ENCODE data around the gene B3GALNT2. TPM values are rescaled to one million over a fixed set of nuclear protein-coding genes. Genes with fewer than 3 reads are reported as not detected.

B3GALNT2 gene
- total RNA-seq, 2 experiments from 2014 or later = 14.0 to 14.2 TPM

DNA sequence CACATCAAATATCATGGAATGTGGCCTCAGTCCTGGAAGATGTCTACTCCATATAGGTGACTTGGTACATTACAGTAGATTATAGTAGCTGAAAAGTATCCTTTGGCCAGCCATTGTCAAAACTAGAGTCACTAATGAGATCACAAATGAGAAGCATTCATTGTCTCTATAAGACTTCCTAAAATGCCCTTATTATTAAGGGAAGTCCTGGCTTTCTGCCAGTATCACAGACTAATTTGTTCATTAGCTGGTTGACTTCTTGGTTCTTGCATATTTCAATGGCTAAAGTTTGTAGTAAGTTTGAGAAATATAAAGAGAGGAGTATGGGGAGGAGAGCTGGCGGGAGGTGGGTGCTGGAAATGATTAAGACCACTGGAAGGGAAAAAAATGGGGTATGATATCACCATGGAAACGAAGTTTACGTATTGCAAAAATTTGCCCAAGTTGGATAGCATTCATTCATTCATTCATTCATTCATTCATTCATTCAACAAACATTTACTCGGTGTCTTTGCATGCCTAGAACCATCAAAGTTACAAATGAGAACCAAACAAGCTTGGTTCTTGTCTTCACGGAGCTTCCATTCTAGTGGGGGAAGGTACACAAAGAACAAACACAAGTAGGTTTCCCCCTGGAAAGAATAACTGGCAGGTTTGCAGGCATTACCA lies 11.7 kb upstream of the B3GALNT2 start:
- no peaks in the 10 kb centered on the region for H3K4me1 Mint-ChIP-seq
- ChIA-PET CTCF (interaction anchor here (1.7 to 3.4 kb wide), 3 partner anchors 267 to 456 kb away, joined by 4 to 13 read pairs (median 12); no protein-coding TSS in a partner anchor), POLR2A (interaction anchor here (2.2 kb wide), 1 partner anchor 11 kb away, joined by 6 read pairs; the partner anchor contains the start of gene B3GALNT2)
- no peaks in the 10 kb centered on the region for H3K36me3 Mint-ChIP-seq (ENCODE audit: low read depth)
- H3K4me3 Mint-ChIP-seq = no peak overlapping the region
- H3K27me3 Mint-ChIP-seq = peaks cover 7% of the 10 kb centered on the region
- H3K27ac Mint-ChIP-seq = no peak overlapping the region
- no peaks in the 10 kb centered on the region for H3K9me3 Mint-ChIP-seq
- DNase-seq = no peak

DNA sequence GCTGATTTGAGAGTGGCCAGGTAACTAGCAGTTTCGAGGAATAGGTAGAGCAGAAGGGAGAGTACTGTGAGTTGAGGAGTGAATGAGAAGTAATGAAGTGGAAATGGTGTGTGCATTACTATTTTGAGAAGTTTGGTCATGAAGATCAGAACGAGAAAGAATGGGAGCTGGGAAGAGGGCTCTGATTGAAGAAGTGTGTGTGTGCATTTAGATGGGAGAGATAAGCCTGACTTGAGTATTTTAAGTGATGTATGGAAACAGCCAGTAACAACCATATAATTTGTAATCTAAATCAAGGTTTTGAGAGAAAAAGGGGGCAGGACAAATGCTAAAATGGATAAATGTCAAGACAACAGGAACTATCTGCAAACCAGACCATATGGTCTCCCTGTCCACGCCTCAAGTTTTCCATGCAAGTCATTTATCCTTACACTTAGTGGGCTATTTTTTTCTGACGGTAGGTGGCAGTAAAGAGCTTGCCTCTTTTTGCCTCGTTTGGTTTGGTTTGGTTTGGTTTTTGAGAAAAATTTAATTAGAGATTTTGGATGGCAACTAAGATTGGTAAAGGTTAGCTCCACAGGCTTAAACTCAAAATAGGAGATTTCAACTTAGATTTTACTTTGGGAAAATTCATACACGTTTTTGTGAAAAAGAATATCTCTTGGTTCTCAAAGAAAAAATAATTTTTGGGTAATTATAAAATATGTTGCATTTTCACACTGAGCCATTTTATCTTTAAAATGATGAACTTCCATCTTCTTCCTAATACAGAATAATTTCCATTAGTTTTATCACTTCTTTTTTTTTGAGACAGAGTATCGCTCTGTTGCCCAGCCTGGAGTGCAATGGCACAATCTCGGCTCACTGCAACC lies 9.5 kb upstream of the B3GALNT2 start:
- Mint-ChIP-seq H3K4me1 (no peaks in the 10 kb centered on the region), H3K27ac (no peak overlapping the region), H3K27me3 (peaks cover 16% of the 10 kb centered on the region), H3K36me3 (ENCODE audit: low read depth) (no peaks in the 10 kb centered on the region), H3K9me3 (no peaks in the 10 kb centered on the region), H3K4me3 (no peak overlapping the region)
- DNase-seq = no peak
- POLR2A ChIA-PET = interaction anchor here (0.6 kb wide), 2 partner anchors 269 to 295 kb away, joined by 3 read pairs; no protein-coding TSS in a partner anchor
- CTCF ChIA-PET = interaction anchor here (0.6 to 2.6 kb wide), 15 partner anchors 9 to 458 kb away, joined by 3 to 23 read pairs (median 6); partner anchors contain the start of gene B3GALNT2

DNA sequence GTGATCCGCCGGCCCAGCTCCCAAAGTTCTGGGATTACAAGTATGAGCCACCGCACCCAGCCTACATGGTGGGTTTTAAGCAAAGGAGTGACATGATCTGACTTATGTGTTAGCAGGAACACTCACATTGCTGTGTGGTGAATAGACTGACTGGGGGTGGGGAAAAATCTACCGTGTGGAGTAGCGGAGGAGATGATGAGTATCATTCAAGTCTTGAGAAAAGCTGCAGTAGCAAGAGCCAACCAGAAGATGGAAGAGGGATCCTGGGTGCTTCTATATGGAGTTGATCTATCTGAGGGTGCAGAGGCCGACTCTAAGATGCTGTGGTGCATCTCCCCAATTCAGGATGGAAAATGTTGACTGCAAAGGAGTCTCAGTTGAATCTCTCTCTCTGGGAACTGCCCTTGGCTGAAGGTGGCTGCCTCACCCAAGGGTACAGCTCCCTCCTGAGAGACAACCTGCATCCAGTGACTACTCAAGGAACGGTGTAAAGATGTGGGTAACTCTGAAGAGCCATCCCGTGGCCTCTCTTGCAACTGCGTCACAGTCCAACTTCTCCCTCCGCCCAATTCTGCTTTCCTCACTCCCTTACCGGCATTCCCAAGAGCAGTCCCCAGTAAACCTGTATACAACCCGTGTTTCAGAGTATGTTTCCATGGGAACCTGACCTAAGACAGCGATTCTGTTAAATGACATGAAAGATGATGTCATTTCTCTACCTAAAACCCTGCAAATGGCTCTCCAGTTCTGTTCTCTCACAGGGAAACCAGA lies 7.4 kb upstream of the B3GALNT2 start:
- ChIA-PET CTCF (interaction anchor here (1.0 to 1.2 kb wide), 3 partner anchors 273 to 460 kb away, joined by 3 to 4 read pairs (median 3); no protein-coding TSS in a partner anchor), POLR2A (no interaction called here)
- no peak for DNase-seq
- no peak overlapping the region for H3K4me3 Mint-ChIP-seq
- H3K4me1 Mint-ChIP-seq = no peaks in the 10 kb centered on the region
- H3K27me3 Mint-ChIP-seq = peaks cover 16% of the 10 kb centered on the region
- H3K27ac Mint-ChIP-seq = no peak overlapping the region
- H3K36me3 Mint-ChIP-seq (ENCODE audit: low read depth) = no peaks in the 10 kb centered on the region
- no peaks in the 10 kb centered on the region for H3K9me3 Mint-ChIP-seq

DNA sequence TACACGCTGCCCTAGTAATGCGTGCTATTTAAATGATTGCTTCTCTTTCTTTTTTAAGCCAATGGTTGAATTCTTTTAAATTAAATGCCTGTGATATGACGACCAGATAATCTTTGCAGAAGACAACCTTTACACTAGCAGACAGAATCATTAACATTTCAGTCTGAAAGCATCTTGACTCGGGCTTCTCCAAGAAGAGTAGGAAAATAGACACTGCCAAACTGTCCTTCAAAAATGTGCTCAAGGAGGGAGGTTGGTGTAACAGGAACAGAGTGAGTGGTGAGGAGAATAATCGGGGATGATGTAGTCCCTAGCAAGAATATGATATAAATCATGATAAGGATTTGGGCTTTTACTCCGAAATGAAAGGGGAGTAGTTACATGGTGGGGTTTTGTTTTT lies 6.6 kb upstream of the B3GALNT2 start:
- no peak for DNase-seq
- ChIA-PET POLR2A (no interaction called here), CTCF (interaction anchor here (1.0 kb wide), 1 partner anchor 461 kb away, joined by 3 read pairs; no protein-coding TSS in a partner anchor)
- no peaks in the 10 kb centered on the region for H3K36me3 Mint-ChIP-seq (ENCODE audit: low read depth)
- no peak overlapping the region for H3K27ac Mint-ChIP-seq
- peaks cover 6% of the 10 kb centered on the region for H3K4me1 Mint-ChIP-seq
- peaks cover 13% of the 10 kb centered on the region for H3K27me3 Mint-ChIP-seq
- no peaks in the 10 kb centered on the region for H3K9me3 Mint-ChIP-seq
- H3K4me3 Mint-ChIP-seq = no peak overlapping the region

DNA sequence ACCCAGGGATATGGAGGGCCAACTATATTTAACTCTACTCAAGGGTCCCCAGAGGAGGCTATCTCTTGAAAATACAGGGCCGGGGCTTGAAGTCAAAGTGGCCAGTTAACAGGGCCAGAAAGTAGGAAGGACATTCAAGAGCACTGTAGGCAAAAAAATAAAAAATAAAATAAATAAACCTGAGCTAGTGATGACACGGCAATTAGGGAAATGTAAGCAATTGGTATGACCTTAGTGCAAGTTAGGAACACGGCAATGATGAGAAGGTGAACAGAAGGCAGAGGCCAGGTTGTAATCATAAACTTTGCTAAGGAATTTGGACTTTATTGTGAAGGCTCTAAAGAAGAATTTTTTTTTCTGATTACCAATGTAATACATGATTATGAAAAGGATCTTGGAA lies 3.4 kb upstream of the B3GALNT2 start:
- H3K4me1 Mint-ChIP-seq = peaks cover 17% of the 10 kb centered on the region
- H3K9me3 Mint-ChIP-seq = no peaks in the 10 kb centered on the region
- DNase-seq = no peak
- H3K36me3 Mint-ChIP-seq (ENCODE audit: low read depth) = no peaks in the 10 kb centered on the region
- H3K27ac Mint-ChIP-seq = no peak overlapping the region
- no peak overlapping the region for H3K4me3 Mint-ChIP-seq
- peaks cover 10% of the 10 kb centered on the region for H3K27me3 Mint-ChIP-seq
- ChIA-PET CTCF (no interaction called here), POLR2A (no interaction called here)

DNA sequence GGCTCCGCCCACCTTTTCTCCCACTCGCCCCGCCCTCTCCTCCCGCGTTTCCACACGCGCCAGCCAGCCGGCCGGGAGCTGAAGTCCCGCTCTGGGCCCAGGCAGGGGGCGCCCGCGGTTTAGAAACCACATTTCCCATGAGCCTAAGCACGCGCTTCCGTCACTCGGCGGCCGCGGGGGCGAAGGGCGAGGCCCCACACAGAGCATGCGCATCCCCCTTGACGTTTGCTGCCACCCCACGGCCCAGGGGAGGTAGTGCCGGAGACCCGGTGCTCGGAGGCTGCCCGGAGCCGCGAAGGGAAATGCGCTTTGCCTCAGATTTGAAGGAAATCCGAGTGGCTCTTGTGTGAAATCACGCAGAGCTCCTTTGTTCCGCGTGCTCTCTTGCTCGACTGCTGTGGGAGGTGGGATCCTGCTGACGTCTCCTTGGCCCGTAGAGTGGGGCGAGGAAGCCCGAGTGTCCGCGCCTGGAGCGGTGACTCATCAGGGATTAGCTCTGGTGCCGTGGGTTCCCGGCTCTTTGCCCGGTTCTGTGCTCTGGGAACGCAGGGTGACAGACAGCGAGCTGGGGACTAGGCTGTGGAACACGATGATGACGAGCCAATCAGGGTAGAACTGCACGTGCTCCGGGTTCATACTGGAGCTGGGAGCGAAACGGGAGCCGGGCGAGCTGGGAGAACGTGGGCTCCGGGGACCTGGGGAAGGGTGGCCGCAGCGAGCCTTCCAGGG lies 406 bp upstream of the B3GALNT2 start:
- H3K4me3 Mint-ChIP-seq = peak overlapping the region; percentile 94
- CTCF ChIA-PET = interaction anchor here (0.6 to 3.1 kb wide), 36 partner anchors 9 to 904 kb away, joined by 3 to 23 read pairs (median 4); no protein-coding TSS in a partner anchor
- H3K36me3 Mint-ChIP-seq (ENCODE audit: low read depth) = no peaks in the 10 kb centered on the region
- POLR2A ChIA-PET = interaction anchor here (0.6 to 3.1 kb wide), 21 partner anchors 11 to 1129 kb away, joined by 3 to 21 read pairs (median 4); partner anchors contain the start of genes IRF2BP2, LYST, RBM34 and TARBP1
- peak; percentile 99 for DNase-seq
- H3K27me3 Mint-ChIP-seq = peaks cover 5% of the 10 kb centered on the region
- peak overlapping the region; percentile 98 for H3K27ac Mint-ChIP-seq
- no peaks in the 10 kb centered on the region for H3K9me3 Mint-ChIP-seq
- H3K4me1 Mint-ChIP-seq = peaks cover 26% of the 10 kb centered on the region

DNA sequence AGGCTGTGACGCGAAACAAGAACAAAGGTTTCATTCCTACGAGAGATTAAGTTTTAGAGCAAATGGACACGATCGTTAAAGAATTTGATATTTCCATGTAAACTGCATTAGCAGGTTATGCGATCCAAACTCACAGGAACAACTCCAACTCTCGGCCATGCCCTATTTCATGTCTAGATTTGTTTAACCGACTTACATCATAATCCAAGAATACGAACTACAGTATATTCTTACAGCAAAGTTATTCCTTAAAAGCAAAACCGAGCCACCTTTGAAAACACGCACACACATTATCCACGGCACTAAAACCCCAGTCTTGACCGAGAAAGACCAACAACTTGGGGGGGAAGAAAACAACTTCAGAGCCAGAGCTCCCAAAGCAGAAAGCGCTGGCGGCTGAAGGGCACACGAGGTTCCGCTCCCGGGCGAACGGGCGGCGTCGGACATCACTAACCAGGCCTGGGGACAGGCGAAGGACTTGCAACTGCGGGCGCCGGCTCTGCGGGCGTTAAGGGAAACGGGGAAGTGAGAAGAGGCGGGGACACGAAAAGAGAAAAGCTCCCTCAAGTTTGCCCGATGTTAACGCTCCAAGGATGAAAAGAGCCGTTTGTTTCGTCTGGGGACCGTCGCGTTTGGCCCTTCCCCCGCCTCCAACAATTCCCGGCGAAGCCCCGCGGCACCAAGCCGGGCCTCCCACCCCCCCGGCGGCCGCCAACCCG lies 690 bp downstream of the B3GALNT2 start:
- no peaks in the 10 kb centered on the region for H3K36me3 Mint-ChIP-seq (ENCODE audit: low read depth)
- H3K4me3 Mint-ChIP-seq = peak overlapping the region; percentile 94
- H3K9me3 Mint-ChIP-seq = no peaks in the 10 kb centered on the region
- POLR2A ChIA-PET = interaction anchor here (0.6 to 3.1 kb wide), 10 partner anchors 10 to 894 kb away, joined by 3 to 21 read pairs (median 6); partner anchors contain the start of genes IRF2BP2, LYST and RBM34
- no peaks in the 10 kb centered on the region for H3K27me3 Mint-ChIP-seq
- CTCF ChIA-PET = interaction anchor here (0.6 to 3.1 kb wide), 26 partner anchors 7 to 936 kb away, joined by 3 to 23 read pairs (median 4); no protein-coding TSS in a partner anchor
- peaks cover 26% of the 10 kb centered on the region for H3K4me1 Mint-ChIP-seq
- no peak for DNase-seq
- peak overlapping the region; percentile 82 for H3K27ac Mint-ChIP-seq

DNA sequence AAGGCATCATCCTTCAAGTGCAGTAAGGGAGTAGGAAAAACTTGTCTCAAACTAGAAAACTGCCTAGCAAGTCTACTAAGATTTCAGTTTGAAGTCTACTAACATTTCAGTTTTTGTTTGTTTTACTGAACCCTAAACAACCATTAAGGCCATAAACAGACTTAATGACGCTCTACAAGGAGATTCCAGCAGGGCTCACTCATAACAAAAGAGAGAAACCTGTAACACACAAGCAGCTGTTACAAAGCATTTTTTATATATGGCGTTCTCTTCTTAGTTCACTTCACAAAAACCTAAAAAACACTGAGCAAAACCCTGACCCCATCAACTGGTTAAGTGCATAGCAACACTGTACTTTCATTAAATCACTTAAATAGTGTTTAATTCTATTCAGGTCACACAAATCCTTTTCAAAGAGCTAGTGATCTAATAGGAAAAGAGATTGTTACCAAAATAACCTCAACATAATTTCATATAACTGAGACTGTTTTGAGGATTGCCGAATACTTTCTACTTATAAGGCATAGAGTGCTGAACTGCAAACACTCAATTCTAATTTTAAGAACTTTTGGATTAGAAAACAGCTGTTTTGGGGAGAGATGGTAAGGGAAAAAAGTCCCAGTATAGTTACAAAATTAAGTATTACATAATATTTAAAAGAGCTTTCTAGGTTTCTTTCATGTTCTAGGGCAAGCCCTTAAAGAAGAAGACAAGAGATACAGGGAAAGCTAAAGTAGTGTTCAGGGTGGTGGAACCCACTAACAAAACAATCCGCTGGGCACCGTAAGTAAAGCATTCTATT lies 1.4 kb downstream of the B3GALNT2 start:
- no peaks in the 10 kb centered on the region for H3K36me3 Mint-ChIP-seq (ENCODE audit: low read depth)
- peak overlapping the region; percentile 94 for H3K4me3 Mint-ChIP-seq
- DNase-seq = no peak
- ChIA-PET POLR2A (interaction anchor here (3.1 kb wide), 1 partner anchor 9 kb away, joined by 21 read pairs; no protein-coding TSS in a partner anchor), CTCF (interaction anchor here (0.7 to 3.1 kb wide), 4 partner anchors 7 to 469 kb away, joined by 3 to 21 read pairs (median 10); no protein-coding TSS in a partner anchor)
- peaks cover 26% of the 10 kb centered on the region for H3K4me1 Mint-ChIP-seq
- H3K27ac Mint-ChIP-seq = peak overlapping the region; percentile 82
- H3K27me3 Mint-ChIP-seq = no peaks in the 10 kb centered on the region
- H3K9me3 Mint-ChIP-seq = no peaks in the 10 kb centered on the region

DNA sequence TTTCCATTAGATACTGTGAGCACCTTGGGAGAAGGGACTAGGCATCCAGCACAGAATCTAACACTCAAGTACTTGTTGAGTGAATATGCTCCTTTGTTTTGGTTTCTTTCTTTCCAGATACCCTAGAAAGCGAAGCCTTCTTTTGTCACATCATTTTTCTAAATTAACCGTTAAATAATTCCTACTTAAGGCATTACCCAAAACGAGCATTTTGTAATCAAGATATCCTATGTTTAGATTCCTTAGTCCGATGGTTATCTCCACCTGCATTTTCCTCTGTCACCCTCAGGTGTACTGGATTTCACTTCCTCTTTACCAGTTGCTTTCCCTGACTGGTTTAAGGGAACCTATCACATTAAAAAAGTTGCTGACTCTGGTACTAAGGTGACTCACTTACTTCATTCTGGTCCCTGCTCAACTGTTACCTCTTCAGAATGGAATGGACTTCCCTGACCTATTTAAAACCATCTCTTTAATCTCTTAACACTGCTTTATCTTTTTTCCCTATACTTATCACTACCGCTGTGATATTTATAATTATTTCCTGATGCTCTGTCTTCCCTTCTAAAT lies 3.2 kb downstream of the B3GALNT2 start:
- CTCF ChIA-PET = interaction anchor here (0.6 kb wide), 1 partner anchor 77 kb away, joined by 3 read pairs; no protein-coding TSS in a partner anchor
- Mint-ChIP-seq H3K27me3 (no peaks in the 10 kb centered on the region), H3K27ac (no peak overlapping the region), H3K4me3 (no peak overlapping the region), H3K36me3 (ENCODE audit: low read depth) (no peaks in the 10 kb centered on the region), H3K4me1 (peaks cover 21% of the 10 kb centered on the region), H3K9me3 (no peaks in the 10 kb centered on the region)
- POLR2A ChIA-PET = no interaction called here
- no peak for DNase-seq

DNA sequence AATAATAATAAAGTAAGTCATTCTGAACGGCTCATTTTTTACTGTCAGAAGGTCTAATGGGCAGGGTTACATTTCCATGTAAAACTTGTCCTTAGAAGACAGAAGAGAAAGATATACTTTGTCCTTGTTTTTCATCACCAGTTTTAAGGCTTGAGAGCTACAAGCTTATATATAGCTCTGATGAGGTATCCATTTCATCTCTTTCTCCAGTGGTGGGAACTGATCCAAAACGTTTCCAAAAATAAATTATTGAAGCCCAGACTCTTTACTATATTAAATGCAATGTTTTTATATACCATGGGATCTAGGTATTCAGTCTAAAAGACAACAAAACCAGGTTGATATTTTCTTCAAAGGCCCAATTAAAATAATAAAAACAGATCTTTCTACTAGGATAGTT lies 8.7 kb downstream of the B3GALNT2 start:
- no peaks in the 10 kb centered on the region for H3K9me3 Mint-ChIP-seq
- peaks cover 21% of the 10 kb centered on the region for H3K4me1 Mint-ChIP-seq
- no peak overlapping the region for H3K4me3 Mint-ChIP-seq
- no peaks in the 10 kb centered on the region for H3K27me3 Mint-ChIP-seq
- CTCF ChIA-PET = interaction anchor here (0.6 to 3.3 kb wide), 3 partner anchors 9 to 466 kb away, joined by 3 to 21 read pairs (median 5); partner anchors contain the start of gene B3GALNT2
- no peak overlapping the region for H3K27ac Mint-ChIP-seq
- peaks cover 22% of the 10 kb centered on the region for H3K36me3 Mint-ChIP-seq (ENCODE audit: low read depth)
- no peak for DNase-seq
- POLR2A ChIA-PET = interaction anchor here (3.2 kb wide), 1 partner anchor 9 kb away, joined by 21 read pairs; the partner anchor contains the start of gene B3GALNT2
